T-helper 17 cell (primary cell): ENCODE data around the gene PFKFB2. TPM values are rescaled to one million over a fixed set of nuclear protein-coding genes. Genes with fewer than 3 reads are reported as not detected.

ENCODE experiments used
- ATAC-seq: fragments of 150-1000 bp; cut with Tn5 transposase; 2 replicates; pipeline ENCODE4 v1.10.0; 2021; ENCODE audit warnings: mild to moderate bottlenecking, moderate library complexity
- DNase-seq, 3 donors: peaks; one replicate each; pipeline versions ENCODE4 v3.0.0 to v3.0.0-alpha.2; 2020 to 2021
- H3K9me3 ChIP-seq: one replicate; pipeline ENCODE4 v1.7.0; 2013; ENCODE audit warnings: low read length, mild to moderate bottlenecking; ENCODE audit not compliant: control insufficient read depth, poor library complexity, severe bottlenecking
- H3K27ac Mint-ChIP-seq: one replicate; pipeline ENCODE4 v1.8.0; 2022; ENCODE audit warnings: mild to moderate bottlenecking, moderate library complexity, mixed read lengths
- H3K27me3 Mint-ChIP-seq: one replicate; pipeline ENCODE4 v1.8.0; 2022; ENCODE audit warnings: mixed read lengths
- H3K36me3 Mint-ChIP-seq: one replicate; pipeline ENCODE4 v1.8.0; 2022; ENCODE audit warnings: low read depth, mixed read lengths
- H3K4me1 Mint-ChIP-seq: one replicate; pipeline ENCODE4 v1.8.0; 2022; ENCODE audit warnings: mild to moderate bottlenecking, mixed read lengths
- H3K4me3 Mint-ChIP-seq: one replicate; pipeline ENCODE4 v1.8.0; 2022; ENCODE audit warnings: mild to moderate bottlenecking, moderate library complexity, mixed read lengths
- total RNA-seq, 4 donors: library from RNA in 2 of 4; stranded (reverse) in 2 of 4; gene quantifications; one replicate each; pipeline ENCODE4 v1.2.3 and lab custom pipeline; 2022 to 2026

Gene PFKFB2
- total RNA-seq, 2 donors from 2014 or later: 1.7 to 2.0 TPM

GRCh38 chr1:207017615-207018559 lies 35.2 kb upstream of the PFKFB2 start:
- no peak for DNase-seq
- H3K4me3 Mint-ChIP-seq: no peak overlapping the region
- H3K9me3 ChIP-seq: no peaks in the 10 kb centered on the region
- H3K36me3 Mint-ChIP-seq: no peaks in the 10 kb centered on the region
- ATAC-seq: no peak
- peaks cover 68% of the 10 kb centered on the region for H3K27me3 Mint-ChIP-seq
- no peak overlapping the region for H3K27ac Mint-ChIP-seq
- H3K4me1 Mint-ChIP-seq: peaks cover 7% of the 10 kb centered on the region

DNA sequence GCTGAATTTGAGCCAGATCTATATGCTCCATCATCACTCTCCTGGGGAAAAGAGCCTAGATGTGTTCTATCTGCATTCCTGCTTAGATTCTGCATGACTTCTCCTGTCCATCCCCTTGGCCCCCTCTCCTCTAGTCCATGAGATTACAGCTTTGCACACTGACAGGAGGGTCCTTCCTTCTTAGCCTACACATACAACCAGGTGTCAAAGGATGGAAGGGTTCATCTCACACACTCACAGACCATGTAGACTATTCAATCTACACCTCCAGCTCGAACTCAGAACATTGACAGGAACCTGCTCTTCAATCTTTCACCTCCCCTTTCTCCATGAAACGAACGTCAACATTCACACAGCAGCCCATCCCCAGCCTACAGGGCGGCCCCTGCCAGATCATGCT lies 34.4 kb upstream of the PFKFB2 start:
- H3K36me3 Mint-ChIP-seq: no peaks in the 10 kb centered on the region
- no peak overlapping the region for H3K27ac Mint-ChIP-seq
- ATAC-seq: no peak
- H3K4me3 Mint-ChIP-seq: no peak overlapping the region
- DNase-seq: no peak
- H3K4me1 Mint-ChIP-seq: peaks cover 7% of the 10 kb centered on the region
- H3K27me3 Mint-ChIP-seq: peaks cover 68% of the 10 kb centered on the region
- H3K9me3 ChIP-seq: no peaks in the 10 kb centered on the region

GRCh38 chr1:207019161-207019560 lies 33.9 kb upstream of the PFKFB2 start:
- Mint-ChIP-seq H3K4me1 (peaks cover 7% of the 10 kb centered on the region), H3K27me3 (peaks cover 69% of the 10 kb centered on the region), H3K27ac (no peak overlapping the region), H3K36me3 (no peaks in the 10 kb centered on the region), H3K4me3 (no peak overlapping the region)
- H3K9me3 ChIP-seq: no peaks in the 10 kb centered on the region
- no peak for DNase-seq
- ATAC-seq: no peak

- Mint-ChIP-seq H3K4me1 (peaks cover 7% of the 10 kb centered on the region), H3K27me3 (peaks cover 69% of the 10 kb centered on the region), H3K27ac (no peak overlapping the region), H3K36me3 (no peaks in the 10 kb centered on the region), H3K4me3 (no peak overlapping the region)
- DNase-seq (no peak), ATAC-seq (no peak)
- no peaks in the 10 kb centered on the region for H3K9me3 ChIP-seq
Measured at GRCh38 chr1:207019661-207020060, 33.4 kb upstream of the PFKFB2 start.

DNA sequence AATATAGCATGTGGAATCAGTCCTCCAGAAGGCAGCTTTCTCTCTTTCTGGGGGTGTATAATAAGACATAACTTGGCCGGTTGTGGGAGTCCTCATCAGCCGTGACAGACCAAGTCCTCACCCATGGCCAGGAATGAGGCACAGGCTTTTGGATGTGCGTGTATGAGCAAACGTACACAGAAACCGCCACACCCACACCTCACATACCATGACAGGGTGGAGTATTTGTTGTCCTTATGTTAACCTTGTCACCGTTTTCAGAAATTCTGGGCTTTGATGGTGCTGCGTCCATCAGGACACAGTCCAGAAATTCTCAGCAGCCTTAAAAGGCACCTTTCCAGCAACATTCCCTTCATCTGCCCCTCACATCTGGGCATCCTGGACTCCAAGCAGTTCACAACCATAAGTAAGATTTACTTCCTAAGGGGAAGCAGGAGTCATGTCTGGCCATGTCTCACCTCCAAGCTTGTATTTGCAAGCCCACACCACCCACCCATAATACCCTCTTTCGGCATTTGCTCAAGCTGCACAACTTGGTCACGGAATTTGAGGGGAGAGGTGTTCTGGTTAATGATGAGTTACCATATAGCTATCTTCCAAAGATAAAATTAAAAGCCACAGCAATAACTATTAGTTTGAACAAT lies 32.9 kb upstream of the PFKFB2 start:
- H3K36me3 Mint-ChIP-seq: no peaks in the 10 kb centered on the region
- H3K4me1 Mint-ChIP-seq: peaks cover 7% of the 10 kb centered on the region
- ATAC-seq (no peak), DNase-seq (no peak)
- no peak overlapping the region for H3K4me3 Mint-ChIP-seq
- peaks cover 65% of the 10 kb centered on the region for H3K27me3 Mint-ChIP-seq
- no peaks in the 10 kb centered on the region for H3K9me3 ChIP-seq
- no peak overlapping the region for H3K27ac Mint-ChIP-seq

DNA sequence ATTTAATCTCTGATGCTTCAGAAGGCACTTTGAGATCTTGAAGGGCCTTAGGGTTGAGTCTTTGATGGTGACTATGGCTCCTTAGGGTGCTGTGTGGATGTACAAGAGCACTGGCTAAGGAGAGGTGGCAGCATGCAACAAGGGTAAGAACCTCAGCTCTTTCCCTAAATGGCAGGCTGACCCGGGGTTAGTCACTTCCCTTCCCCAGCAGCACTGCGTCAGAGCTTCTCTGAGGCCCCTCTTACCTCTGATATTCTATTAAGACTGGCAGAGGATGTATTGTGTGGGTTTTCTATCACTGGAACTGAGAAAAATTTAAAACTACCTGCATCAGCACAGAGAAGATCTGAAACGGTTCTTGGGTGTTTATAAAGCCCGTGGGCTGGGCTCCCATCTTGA lies 32.4 kb upstream of the PFKFB2 start:
- Mint-ChIP-seq H3K4me1 (peaks cover 7% of the 10 kb centered on the region), H3K27me3 (peaks cover 65% of the 10 kb centered on the region), H3K27ac (no peak overlapping the region), H3K36me3 (no peaks in the 10 kb centered on the region), H3K4me3 (no peak overlapping the region)
- H3K9me3 ChIP-seq: no peaks in the 10 kb centered on the region
- DNase-seq (no peak), ATAC-seq (no peak)

- ATAC-seq: no peak
Measured at GRCh38 chr1:207021139-207021861, 31.8 kb upstream of the PFKFB2 start.

DNA sequence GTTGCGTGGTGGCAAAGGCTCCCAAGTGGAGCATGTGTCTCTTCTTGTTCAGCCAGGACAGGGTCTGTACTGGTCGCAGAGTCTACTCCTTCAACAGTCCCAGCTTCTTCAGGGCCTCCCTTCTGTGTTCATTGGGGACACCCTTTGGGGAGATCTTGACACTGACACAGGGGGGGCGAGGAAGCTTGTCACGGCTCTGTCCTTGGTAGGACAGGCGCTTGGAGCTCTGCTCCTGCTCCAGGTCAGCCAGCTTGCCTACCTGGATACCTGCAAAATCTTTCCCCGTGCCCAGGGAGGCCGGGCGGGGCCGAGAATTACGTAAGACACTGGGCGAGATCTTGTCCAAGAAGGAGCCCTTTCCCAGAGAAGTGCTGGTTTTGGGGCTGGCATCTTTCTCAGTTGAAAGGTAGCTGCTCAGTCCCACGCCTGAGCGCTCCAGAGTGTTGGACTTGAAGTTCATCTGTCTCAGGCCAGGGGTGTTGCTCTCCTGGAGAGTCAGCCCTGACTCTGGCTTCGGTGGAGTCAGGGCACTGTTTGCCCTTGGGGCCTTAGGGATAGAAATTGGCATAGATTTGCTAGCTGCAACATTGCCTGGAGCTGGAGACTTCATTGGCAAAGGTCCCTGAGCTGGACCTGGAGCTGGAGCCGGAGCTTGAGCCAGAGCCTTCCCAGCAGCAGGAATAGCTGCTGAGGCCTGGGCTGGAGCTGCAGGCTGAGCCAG lies 31.0 kb upstream of the PFKFB2 start:
- H3K27ac Mint-ChIP-seq: no peak overlapping the region
- H3K4me3 Mint-ChIP-seq: no peak overlapping the region
- no peak for DNase-seq
- no peaks in the 10 kb centered on the region for H3K36me3 Mint-ChIP-seq
- ATAC-seq: no peak
- H3K27me3 Mint-ChIP-seq: peaks cover 68% of the 10 kb centered on the region
- H3K4me1 Mint-ChIP-seq: peaks cover 2% of the 10 kb centered on the region
- no peaks in the 10 kb centered on the region for H3K9me3 ChIP-seq

More at GRCh38 chr1:207021139-207021861, 31.8 kb upstream of the PFKFB2 start:
- Mint-ChIP-seq H3K4me1 (peaks cover 2% of the 10 kb centered on the region), H3K4me3 (no peak overlapping the region), H3K27me3 (peaks cover 62% of the 10 kb centered on the region), H3K27ac (no peak overlapping the region), H3K36me3 (no peaks in the 10 kb centered on the region)
- H3K9me3 ChIP-seq: no peaks in the 10 kb centered on the region
- no peak for DNase-seq

DNA sequence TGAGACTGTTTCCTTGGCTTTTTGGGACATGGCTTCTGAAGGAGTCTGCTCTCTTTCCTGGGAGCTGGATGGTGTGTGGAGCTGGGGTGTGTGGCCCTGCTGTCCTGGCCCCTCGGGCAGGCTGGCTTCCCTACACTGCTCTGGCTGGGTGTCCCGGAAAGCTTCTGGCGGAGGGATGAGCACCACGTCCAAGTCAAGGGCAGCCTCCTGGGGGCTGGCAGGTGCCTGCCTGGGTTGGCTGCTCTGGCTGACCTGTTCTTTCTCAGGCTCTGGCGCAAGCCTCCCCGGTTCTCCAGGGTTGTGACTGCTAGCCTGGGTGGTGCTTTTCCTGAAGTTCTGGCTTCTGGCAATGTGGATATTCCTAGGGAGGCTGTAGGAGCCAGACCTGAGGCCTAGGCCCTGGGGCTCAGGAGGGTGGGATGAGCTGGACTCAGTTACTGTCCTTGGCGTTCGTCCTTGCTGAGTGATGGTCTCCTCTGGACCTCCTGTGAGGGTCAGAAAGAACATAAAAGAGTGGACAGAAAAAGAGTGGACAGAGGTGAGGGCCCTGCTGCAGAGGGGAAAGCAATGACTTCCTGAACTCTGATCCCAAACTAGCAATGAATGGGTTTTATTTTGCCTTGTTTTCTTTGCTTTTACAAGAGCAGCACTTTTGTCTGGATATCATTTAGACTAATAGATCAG lies 29.9 kb upstream of the PFKFB2 start:
- Mint-ChIP-seq H3K27me3 (peaks cover 76% of the 10 kb centered on the region), H3K4me1 (peaks cover 2% of the 10 kb centered on the region)
- no peak for ATAC-seq

GRCh38 chr1:207024202-207025145 lies 28.6 kb upstream of the PFKFB2 start:
- DNase-seq: no peak
- Mint-ChIP-seq H3K27me3 (peaks cover 74% of the 10 kb centered on the region), H3K4me1 (no peaks in the 10 kb centered on the region), H3K4me3 (no peak overlapping the region), H3K36me3 (no peaks in the 10 kb centered on the region), H3K27ac (no peak overlapping the region)
- no peaks in the 10 kb centered on the region for H3K9me3 ChIP-seq
- no peak for ATAC-seq

More for the DNA sequence above, 29.9 kb upstream of the PFKFB2 start:
- H3K9me3 ChIP-seq: no peaks in the 10 kb centered on the region
- Mint-ChIP-seq H3K4me3 (no peak overlapping the region), H3K27ac (no peak overlapping the region), H3K36me3 (no peaks in the 10 kb centered on the region)
- no peak for DNase-seq

DNA sequence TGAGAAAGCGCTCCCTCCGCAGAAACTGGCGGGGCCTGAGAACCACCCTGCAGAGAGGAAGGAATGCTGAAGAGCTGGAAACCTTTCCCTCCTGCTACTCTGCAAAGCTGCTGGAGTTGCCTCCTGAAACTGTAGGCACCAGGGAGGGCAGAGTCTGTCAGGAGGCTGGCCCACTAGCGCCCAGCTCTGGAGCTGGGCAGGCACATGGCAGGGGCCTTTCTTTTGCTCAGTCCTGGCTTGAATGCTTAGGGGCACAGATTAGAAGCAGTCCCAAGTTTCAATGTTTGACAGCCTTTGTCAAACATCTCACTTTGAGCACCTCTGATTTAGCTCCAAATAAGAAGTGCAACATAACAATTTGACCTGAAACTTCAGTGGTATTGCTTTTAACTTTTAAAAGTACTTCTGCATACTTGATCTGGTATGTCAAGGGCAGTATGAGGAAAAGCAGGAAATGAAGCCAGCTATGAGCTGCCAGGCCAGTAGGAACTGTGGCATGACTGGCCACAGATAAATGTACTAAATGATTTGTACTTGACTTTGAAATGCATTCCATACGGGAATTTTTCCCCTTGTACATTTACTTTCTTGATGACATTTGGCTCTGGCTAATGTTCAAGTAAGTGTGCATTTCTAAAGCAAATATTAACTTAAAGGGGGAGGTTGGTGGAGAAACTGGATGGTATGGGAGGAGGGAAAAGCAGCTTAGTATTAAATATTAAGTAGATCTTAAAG lies 27.8 kb upstream of the PFKFB2 start:
- H3K4me3 Mint-ChIP-seq: no peak overlapping the region
- no peaks in the 10 kb centered on the region for H3K4me1 Mint-ChIP-seq
- no peak overlapping the region for H3K27ac Mint-ChIP-seq
- peaks cover 80% of the 10 kb centered on the region for H3K27me3 Mint-ChIP-seq
- no peaks in the 10 kb centered on the region for H3K36me3 Mint-ChIP-seq
- H3K9me3 ChIP-seq: no peaks in the 10 kb centered on the region
- no peak for DNase-seq
- no peak for ATAC-seq
